Breast epithelium (tissue), 4 donors: ENCODE data around the gene GPBP1L1. TPM values are rescaled to one million over a fixed set of nuclear protein-coding genes. Genes with fewer than 3 reads are reported as not detected.
"Not testable (repeated sequence)": the region's sequence is repeated elsewhere in the genome, so short reads cannot be mapped to it uniquely, and the experiment has no call there.

ENCODE experiments used
- DNase-seq, 2 donors: peaks; one replicate each; pipeline ENCODE4 v3.0.0-alpha.2; 2019; ENCODE audit warnings: low spot score in 2 of 2
- H3K27ac ChIP-seq, 2 donors: fragments of 200-600 bp; sonication (generic) in 1 of 2; one replicate each; pipeline ENCODE4 v1.5.1; 2016 to 2019; ENCODE audit warnings: mild to moderate bottlenecking in 1 of 2
- H3K27me3 ChIP-seq, 2 donors: fragments of 200-600 bp; sonication (generic) in 1 of 2; one replicate each; pipeline versions ENCODE4 v1.5.1 to v1.6.0; 2017 to 2019; ENCODE audit warnings: control low read depth in 1 of 2, mild to moderate bottlenecking in 1 of 2
- H3K36me3 ChIP-seq: fragments of 200-600 bp; one replicate; pipeline ENCODE4 v1.5.1; 2019
- H3K4me1 ChIP-seq, 2 donors: fragments of 200-600 bp; sonication (generic); one replicate each; pipeline ENCODE4 v1.5.1; 2016 to 2019; ENCODE audit warnings: control low read depth in 1 of 2
- H3K4me3 ChIP-seq, 3 donors: fragments of 200-600 bp; sonication (generic); 1 replicate in 2 of 3; 2 replicates in 1 of 3; pipeline ENCODE4 v1.5.1; 2016 to 2019; ENCODE audit warnings: mild to moderate bottlenecking in 3 of 3, moderate library complexity in 2 of 3
- H3K9me3 ChIP-seq, 2 donors: fragments of 200-600 bp; sonication (generic) in 1 of 2; one replicate each; pipeline ENCODE4 v1.5.1; 2016 to 2019; ENCODE audit warnings: control low read depth in 1 of 2
- POLR2A ChIP-seq: fragments of 450-650 bp; IDR thresholded peaks from one replicate; pipeline ENCODE4 v1.6.1; 2016; ENCODE audit warnings: antibody characterized with exemption, mild to moderate bottlenecking, moderate library complexity
- POLR2AphosphoS5 ChIP-seq, 3 donors: sonication (generic); formaldehyde crosslinking; IDR thresholded peaks; one replicate each; pipeline ENCODE4 v1.6.1; 2017; ENCODE audit warnings: antibody characterized with exemption in 3 of 3
- intact Hi-C: fragments of 100-400 bp; cut with DNase I; formaldehyde crosslinking; loops from one replicate; pipeline ENCODE4 v1.15.1; 2023; ENCODE audit warnings: low total_unique reads
- total RNA-seq, 3 donors: library from RNA; depleted of rRNA; stranded (reverse); fragments of >200 nt; gene quantifications; one replicate each; pipeline ENCODE4 v1.1.0, GENCODE V29; 2016
- TF ChIP-seq, protein P1 (sequence below), 3 donors: fragments of 450-650 bp; IDR thresholded peaks; one replicate each; pipeline ENCODE4 v1.5.1; 2016 to 2017; ENCODE audit warnings: antibody characterized with exemption in 3 of 3, mild to moderate bottlenecking in 3 of 3, moderate library complexity in 3 of 3

GPBP1L1 gene
- total RNA-seq, 3 donors from 2014 or later = 103 to 195 (median 114) TPM

DNA sequence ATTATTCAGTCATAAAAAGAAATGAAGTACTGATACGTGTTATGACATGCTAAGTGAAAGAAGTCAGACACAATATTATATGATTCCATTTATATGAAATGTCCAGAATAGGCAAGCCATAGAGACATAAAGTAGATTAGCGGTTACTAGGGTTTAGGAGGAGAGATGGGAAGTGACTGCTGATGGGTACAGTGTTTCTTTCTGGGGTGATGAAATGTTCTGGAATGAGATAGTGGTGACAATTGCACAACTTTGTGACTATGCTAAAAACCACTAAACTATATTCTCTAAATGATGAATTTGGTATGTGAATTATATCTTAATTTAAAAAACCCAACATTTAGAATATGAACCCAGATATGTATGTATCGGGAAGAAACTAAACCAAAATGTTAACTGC is 36.5 kb upstream of the GPBP1L1 start:
- no peak overlapping the region for H3K27ac ChIP-seq
- no peaks in the 10 kb centered on the region for H3K9me3 ChIP-seq
- peaks cover 3% of the 10 kb centered on the region for H3K36me3 ChIP-seq
- H3K4me3 ChIP-seq = no peak overlapping the region
- DNase-seq = no peak
- TF ChIP-seq, protein P1, sequence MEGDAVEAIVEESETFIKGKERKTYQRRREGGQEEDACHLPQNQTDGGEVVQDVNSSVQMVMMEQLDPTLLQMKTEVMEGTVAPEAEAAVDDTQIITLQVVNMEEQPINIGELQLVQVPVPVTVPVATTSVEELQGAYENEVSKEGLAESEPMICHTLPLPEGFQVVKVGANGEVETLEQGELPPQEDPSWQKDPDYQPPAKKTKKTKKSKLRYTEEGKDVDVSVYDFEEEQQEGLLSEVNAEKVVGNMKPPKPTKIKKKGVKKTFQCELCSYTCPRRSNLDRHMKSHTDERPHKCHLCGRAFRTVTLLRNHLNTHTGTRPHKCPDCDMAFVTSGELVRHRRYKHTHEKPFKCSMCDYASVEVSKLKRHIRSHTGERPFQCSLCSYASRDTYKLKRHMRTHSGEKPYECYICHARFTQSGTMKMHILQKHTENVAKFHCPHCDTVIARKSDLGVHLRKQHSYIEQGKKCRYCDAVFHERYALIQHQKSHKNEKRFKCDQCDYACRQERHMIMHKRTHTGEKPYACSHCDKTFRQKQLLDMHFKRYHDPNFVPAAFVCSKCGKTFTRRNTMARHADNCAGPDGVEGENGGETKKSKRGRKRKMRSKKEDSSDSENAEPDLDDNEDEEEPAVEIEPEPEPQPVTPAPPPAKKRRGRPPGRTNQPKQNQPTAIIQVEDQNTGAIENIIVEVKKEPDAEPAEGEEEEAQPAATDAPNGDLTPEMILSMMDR (IDR thresholded peaks at IDR 0.05) = no peak
- TF ChIP-seq POLR2AphosphoS5 (IDR thresholded peaks at IDR 0.05) (no peak), POLR2A (no peak)
- H3K27me3 ChIP-seq = no peaks in the 10 kb centered on the region
- no peaks in the 10 kb centered on the region for H3K4me1 ChIP-seq
- intact Hi-C loops = no loop called here

DNA sequence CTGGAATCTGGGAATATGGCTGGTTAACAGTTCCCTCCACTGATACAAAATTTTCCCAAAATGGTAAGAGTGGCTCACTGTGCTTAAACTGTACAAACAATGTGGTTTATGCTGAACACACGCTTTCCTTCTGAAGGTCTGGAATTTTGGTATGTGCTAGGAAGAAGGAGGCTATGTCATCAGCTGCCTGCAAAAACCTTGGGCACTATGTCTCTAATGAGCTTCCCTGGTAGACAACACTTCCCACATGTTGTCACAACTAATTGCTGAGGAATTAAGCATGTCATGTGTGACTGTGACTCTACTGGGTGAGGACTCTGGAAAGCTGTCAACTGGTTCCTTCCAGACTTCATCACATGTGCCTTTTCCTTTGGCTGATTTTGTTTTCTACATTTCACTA is 34.9 kb upstream of the GPBP1L1 start:
- no peaks in the 10 kb centered on the region for H3K4me1 ChIP-seq
- DNase-seq = no peak
- no peaks in the 10 kb centered on the region for H3K9me3 ChIP-seq
- TF ChIP-seq POLR2AphosphoS5 (IDR thresholded peaks at IDR 0.05) = no peak
- TF ChIP-seq POLR2A = no peak
- TF ChIP-seq, protein P1 (IDR thresholded peaks at IDR 0.05) = no peak
- peaks cover 3% of the 10 kb centered on the region for H3K36me3 ChIP-seq
- intact Hi-C loops = no loop called here
- no peak overlapping the region for H3K4me3 ChIP-seq
- H3K27ac ChIP-seq = no peak overlapping the region
- H3K27me3 ChIP-seq = no peaks in the 10 kb centered on the region

DNA sequence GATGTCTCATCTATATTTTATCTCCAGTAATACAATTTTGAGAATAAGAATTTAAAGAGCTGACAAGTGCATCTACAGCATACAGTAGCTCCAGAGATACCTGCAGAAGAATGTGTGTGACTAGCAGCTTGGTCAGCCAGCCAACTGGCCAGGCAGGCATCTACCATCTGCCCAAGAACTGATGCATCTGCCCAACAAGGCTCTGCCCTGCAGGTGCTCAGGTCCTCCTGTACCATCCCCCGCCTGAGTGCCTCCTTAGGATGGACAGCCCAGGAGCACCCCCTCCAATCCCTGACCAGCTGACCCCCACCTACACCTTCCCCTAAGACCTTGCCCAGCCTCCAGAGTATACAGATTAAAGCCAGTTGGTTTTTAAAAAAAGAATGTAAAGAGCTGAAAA is 32.0 kb upstream of the GPBP1L1 start:
- H3K9me3 ChIP-seq = no peaks in the 10 kb centered on the region
- no peak overlapping the region for H3K4me3 ChIP-seq
- H3K27me3 ChIP-seq = no peaks in the 10 kb centered on the region
- H3K27ac ChIP-seq = no peak overlapping the region
- peaks cover 8% of the 10 kb centered on the region for H3K36me3 ChIP-seq
- intact Hi-C loops = no loop called here
- TF ChIP-seq, protein P1 (IDR thresholded peaks at IDR 0.05) = no peak
- TF ChIP-seq POLR2AphosphoS5 (IDR thresholded peaks at IDR 0.05) (no peak), POLR2A (no peak)
- no peaks in the 10 kb centered on the region for H3K4me1 ChIP-seq
- no peak for DNase-seq

DNA sequence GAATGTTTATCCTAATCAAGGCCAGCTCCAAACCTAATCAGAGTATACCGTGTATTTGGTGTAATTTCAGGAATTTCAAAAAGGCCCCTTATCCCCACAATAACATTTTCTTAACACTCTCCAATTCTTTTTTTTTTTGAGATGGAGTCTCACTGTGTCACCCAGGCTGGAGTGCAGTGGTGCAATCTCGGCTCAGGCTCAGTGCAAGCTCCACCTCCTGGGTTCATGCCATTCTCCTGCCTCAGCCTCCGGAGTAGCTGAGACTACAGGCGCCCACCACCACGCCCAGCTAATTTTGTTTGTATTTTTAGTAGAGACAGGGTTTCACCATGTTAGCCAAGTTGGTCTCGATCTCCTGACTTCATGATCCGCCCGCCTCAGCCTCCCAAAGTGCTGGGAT is 31.1 kb upstream of the GPBP1L1 start:
- H3K36me3 ChIP-seq, H3K4me1 ChIP-seq, H3K27me3 ChIP-seq, H3K4me3 ChIP-seq, H3K9me3 ChIP-seq, intact Hi-C loops, H3K27ac ChIP-seq, DNase-seq: not testable (repeated sequence)

DNA sequence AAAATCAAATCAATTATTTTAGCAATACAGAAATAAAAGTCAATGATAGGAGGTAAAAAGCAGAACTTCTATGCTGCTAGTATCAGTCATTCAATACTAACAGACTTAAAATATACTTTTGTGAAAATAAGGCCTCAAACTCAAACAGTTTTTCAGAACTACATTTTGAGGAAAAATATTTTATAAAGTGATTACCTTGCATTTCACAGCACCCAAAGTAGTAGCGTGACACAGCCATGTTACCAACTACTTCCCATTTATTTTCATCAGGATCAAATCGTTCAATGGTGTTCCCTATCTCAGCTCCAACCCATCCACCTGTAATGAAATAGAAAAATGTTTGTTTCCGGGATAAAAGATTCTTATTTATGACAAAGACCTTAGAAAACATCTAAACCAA is 30.4 kb upstream of the GPBP1L1 start:
- H3K4me3 ChIP-seq = no peak overlapping the region
- H3K4me1 ChIP-seq = no peaks in the 10 kb centered on the region
- no peak for TF ChIP-seq POLR2AphosphoS5 (IDR thresholded peaks at IDR 0.05)
- no peak for TF ChIP-seq POLR2A
- TF ChIP-seq, protein P1 (IDR thresholded peaks at IDR 0.05) = no peak
- H3K9me3 ChIP-seq = no peaks in the 10 kb centered on the region
- H3K27ac ChIP-seq = no peak overlapping the region
- no peaks in the 10 kb centered on the region for H3K27me3 ChIP-seq
- H3K36me3 ChIP-seq = peaks cover 7% of the 10 kb centered on the region
- intact Hi-C loops = no loop called here
- DNase-seq = no peak

DNA sequence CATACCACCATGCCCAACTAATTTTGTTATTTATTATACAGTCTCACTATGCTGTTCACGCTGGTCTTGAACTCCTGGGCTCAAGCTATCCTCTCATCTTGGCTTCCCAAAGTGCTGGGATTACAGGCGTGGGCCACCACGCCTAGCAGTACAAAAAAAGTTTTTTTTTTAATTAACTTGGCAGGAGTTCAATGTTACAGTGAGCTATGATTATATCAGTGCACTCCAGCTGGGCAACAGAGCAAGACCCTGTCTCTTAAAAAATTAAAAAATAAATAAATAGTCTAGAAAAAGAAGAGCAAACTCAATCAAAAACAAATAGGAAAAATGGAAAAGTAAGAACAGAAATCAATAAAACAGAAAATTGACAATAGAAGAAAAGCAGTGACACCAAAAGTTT is 27.4 kb upstream of the GPBP1L1 start:
- intact Hi-C loops = no loop called here
- no peak for TF ChIP-seq POLR2A
- no peak for TF ChIP-seq POLR2AphosphoS5 (IDR thresholded peaks at IDR 0.05)
- TF ChIP-seq, protein P1 (IDR thresholded peaks at IDR 0.05) = no peak
- no peak overlapping the region for H3K27ac ChIP-seq
- no peaks in the 10 kb centered on the region for H3K9me3 ChIP-seq
- DNase-seq = no peak
- H3K27me3 ChIP-seq = no peaks in the 10 kb centered on the region
- H3K36me3 ChIP-seq = peaks cover 7% of the 10 kb centered on the region
- H3K4me1 ChIP-seq = no peaks in the 10 kb centered on the region
- no peak overlapping the region for H3K4me3 ChIP-seq
